HG03442 (cell line): ENCODE results near the gene DDX31.

Experiments used
- ATAC-seq: cut with Tn5 transposase; IDR thresholded peaks from one replicate; pipeline ENCODE4 v1.9.1; 2021; ENCODE audit warnings: mild to moderate bottlenecking, moderate library complexity; ENCODE audit not compliant: unreplicated experiment

DDX31 gene

DNA sequence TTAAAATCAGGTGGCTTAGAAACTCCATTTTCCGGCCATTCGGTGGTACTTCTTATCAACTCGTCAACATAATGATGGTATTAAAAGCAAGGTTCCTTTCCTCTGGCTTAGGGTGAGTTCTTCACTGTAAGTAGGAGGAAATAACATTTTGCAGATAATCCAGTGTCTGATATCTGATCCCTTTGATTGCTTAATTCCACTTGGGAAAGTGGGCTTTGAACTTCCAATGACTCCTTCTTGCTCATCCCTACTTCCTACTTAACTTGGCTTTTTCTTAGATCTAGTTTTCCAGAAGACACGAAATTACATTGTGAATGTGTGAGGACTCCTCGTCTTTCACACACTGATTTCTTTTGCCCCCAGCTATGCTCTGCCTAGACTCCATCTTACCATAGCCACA, 31.5 kb downstream of the DDX31 start:
- no peak for ATAC-seq

DNA sequence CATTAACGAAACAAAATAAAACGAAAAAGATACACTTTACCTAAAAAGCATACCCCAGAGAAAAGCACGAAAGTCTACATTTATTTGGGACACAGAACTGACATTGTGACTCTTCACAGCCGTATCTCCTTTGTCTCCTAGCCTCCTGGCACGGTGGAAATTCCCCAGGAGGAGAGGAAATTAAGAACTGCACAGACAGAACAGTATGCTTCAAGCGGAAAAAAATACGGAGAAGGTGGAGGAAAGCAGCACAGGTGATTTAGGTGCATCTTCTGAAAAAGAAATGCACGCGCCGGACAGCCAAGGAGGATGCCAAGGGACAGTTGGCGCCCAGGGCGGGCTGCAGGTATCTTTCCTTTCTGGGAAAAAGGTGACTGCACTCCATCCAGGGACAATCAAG, 32.0 kb downstream of the DDX31 start:
- no peak for ATAC-seq

- ATAC-seq = no peak
These were observed 32.4 kb downstream of the DDX31 start for GRCh38 chr9:132637351-132637750.

GRCh38 chr9:132634327-132634726, 35.5 kb downstream of the DDX31 start:
- no peak for ATAC-seq

DNA sequence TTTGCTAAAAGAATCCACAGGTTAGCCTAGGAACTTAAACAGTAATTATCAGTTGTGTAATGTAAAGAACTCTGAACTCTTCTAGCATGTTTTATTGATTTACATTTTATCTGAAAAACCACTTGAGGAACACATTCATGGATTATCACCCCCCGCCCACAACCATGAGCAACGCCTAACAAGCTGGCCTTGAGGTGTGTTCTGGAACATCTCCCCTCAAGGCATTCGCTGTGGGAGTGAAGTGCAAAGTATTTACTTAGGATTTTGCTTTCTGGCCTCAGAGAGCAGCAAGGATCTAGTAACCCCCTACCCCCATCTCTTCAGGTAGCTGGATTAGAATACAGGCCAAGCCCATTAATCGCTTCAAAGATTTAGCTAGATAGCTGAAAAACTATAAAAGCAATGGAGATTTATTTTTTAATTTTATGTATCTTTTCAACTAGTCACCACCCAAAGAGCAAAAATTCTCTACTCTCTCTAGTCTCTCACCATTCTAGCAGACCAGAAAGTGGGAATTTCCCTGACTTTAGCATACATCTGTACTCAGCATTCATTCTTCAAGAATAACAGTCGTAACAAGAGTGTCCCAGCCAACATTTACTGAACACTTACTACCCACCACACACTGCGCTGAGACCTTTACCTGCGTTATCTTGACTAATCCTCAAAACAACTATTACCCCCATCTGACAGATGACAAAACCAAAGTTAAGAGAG, 37.2 kb downstream of the DDX31 start:
- ATAC-seq = no peak

DNA sequence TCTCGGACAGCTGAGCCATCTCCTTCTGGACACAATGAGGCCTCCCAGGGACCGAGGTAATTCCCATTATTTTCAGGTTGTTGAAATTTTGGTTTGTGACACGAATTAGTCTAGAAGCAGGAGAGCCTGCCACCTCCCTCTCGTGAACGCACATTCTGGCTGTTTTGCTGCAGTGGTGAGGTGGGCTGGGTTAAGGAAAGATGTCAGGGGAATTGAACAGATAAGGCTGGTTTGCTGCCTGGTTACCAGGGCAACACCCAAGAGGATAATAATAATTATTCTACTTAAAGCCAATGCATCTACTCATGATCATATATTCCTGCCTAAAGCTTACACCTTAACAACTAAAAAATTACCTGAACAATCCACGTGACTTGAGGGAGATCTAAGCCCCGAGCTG, 38.1 kb downstream of the DDX31 start:
- ATAC-seq = no peak

- ATAC-seq = no peak
These were observed 38.5 kb downstream of the DDX31 start for GRCh38 chr9:132631280-132631679.

DNA sequence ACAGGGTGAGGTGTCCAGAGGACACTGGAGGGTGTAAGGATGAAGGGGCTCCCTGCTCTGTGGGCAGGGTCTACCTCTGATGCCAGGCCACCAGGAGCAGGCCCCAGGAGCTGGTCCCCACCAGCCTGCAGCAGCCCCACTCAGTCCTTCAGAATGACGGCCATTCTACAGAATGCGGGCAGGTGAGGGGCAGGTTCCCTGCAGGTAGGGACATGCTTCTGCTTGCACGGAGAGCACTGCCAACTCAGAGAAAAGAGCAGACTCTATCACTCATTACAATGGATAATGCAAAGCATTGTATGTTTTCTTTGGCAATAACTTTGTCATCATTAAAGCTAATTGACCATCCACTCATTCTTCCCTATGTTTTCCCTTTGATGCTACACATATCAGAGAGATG, 39.0 kb downstream of the DDX31 start:
- no peak for ATAC-seq

- ATAC-seq = no peak
These were observed 39.7 kb downstream of the DDX31 start for GRCh38 chr9:132630116-132630515.

DNA sequence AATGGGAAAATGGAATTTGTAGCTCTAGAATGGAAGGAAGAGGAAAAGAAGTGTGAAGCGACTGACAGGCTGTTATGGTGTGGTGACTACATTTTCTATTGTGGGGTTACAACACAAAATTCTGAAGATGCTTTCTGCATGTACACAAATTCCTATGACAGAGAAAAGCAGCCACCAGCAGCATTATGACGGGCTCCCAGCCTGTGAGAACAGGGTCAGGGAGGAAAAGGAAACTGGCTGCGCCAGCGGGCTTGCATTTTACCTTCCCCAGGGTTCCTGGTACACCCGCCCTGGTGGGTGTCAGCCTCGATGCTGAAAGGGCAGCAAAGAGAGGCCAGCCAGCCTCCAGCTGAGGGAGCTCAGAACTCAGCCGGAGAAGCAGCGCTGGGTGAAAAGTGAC, 41.0 kb downstream of the DDX31 start:
- no peak for ATAC-seq

DNA sequence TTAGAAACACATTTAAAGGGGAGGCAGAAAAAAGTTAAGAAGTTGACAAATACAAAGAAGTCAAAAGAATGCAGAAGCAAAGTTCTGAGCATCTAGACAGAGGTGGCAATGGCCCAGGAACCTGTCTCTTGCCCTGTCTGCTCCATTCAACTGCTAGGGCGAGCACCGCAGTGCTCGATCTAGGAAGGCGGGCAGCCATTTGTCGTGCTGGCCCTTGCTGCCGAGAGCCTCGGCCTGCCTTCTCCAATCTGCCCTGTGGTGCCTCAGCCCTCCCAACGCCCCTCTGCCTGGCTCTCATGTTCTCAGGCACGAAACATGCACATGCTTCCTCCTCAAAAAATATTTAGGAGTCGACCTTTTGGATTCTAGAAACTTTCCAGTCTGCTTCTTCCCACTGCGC, 42.2 kb downstream of the DDX31 start:
- ATAC-seq = no peak

- ATAC-seq = no peak
These were observed 42.7 kb downstream of the DDX31 start for GRCh38 chr9:132627106-132627505.

DNA sequence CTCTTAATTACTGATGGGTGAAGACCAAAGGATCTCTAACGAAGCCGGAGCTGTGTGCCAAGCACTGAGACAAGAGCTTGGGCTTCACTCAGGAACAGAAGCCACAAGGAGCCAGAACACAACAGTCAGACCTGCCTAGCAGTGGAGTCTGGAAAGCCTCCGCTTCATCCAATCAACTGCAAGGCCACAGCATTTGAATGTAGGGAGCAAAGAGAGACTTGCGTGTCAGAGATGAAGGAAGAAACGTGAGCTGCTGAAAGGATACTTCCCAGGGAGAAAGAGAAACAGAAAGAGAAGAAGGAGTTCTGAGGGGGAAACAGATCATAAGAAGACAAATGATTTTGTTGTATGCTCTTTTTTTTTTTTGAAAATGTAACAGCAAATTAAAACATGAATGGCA, 43.5 kb downstream of the DDX31 start:
- no peak for ATAC-seq

DNA sequence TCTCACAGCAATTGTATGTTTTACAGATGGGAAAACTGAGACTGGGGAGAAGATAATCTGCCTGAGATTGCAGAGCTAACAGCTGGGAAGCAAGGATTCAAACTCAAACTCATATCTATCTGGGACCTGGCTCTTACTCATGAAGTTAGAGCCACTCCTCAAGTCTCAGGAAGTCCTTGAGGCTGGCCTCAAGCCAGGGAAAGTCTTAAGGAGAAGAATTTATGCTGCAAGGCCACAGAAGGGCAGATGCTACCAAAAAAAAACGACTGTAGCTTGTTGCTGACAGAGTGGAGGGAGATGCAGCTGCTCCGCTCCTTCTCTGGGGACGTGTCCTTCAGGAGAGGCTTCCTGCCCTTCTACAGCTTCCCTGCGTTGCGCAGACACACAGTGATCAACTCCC, 47.6 kb downstream of the DDX31 start:
- ATAC-seq = no peak

DNA sequence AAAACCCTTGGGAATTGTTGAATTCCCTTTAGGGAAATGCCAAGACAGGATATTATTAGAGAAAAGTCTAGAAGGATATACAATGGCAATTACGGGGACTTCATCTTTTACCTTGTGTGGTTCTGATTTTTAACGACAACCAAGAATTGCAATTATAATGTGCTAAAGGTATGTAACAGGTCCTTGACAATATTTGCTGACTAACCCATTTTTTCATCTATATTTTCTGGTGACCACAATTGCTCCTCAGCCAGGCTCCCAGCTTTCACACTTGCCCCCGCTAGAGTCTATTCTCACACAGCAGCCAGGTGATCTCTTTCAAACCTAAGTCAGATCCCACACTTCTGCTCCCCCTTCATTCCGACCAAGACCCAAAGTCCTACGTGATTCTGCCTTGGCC, 53.1 kb downstream of the DDX31 start:
- ATAC-seq = no peak

- ATAC-seq = no peak
These were observed 54.0 kb downstream of the DDX31 start for GRCh38 chr9:132615774-132616173.

DNA sequence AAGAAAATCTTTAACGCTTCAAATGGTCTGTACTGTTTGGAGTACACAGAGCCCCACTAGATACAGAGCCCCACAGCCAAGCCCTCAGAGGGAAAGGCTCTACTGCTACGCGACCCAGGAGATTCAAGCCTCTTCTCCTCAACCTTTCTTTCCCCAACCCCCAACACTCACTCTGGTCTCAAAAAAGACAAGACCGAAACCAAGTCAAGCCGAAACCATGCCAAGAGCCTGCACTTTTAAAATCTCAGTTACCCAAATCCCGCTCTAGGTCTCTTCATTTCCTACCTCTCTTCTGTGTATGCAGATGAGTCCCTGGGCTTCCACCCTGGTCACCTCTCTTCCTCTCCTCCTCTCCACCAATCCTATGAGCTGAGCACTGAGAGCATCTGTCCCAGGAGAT, 55.5 kb downstream of the DDX31 start:
- no peak for ATAC-seq

DNA sequence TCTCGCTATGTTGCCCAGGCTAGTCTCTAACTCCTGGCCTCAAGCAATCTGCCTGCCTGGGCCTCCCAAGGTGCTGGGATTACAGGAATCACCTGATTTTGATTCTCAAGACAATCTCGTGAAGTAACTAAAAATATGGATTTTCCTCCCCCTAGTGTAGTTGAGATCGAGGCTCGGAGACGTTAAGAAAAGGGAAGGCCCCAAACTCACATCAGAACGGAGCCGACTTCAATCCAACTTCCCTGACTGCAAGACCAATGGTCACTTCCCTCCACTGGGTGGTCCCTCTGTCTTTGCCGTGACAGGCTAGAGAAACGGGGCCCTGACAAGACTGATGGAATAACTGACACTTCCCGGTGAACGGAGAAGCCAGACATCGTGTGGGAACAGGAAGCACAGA, 59.1 kb downstream of the DDX31 start:
- ATAC-seq = no peak

DNA sequence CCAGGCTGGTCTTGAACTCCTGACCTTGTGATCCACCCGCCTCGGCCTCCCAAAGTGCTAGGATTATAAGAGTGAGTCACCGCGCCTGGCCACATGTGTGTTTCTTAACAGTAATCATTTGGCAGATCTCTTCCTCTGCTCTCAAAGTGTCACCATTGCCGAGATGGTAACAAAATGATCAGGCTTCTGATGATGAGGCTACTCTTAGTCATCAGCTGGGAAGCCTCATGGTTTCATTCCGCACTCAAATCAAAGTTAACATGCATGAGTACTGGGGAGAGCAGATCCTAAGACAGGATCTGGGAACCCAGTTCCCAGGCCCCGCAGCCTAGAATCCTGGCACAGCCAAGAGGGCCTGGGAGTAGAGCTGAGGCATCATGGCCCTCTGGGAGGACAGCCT, 60.0 kb downstream of the DDX31 start:
- no peak for ATAC-seq

DNA sequence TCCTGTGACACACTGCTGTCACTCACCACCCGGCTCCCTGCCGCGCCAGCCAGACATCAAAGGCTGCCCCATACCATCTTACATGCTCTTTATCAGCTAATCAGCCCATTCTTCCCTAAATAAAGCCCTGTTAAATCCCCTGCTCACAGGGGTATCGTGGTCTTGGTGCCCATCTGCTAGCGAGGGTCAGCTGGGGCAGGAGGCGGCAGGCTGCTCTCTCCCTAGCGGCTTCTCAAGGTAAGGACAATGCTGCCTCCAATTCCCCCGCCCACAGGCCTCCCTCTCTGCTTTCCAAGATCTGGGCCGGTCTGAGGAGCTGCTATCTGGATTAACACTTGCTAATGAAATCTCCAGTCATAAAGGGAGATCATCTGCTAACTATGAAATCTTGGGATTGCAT, 60.6 kb downstream of the DDX31 start:
- ATAC-seq = no peak

- ATAC-seq = no peak
These were observed 63.7 kb downstream of the DDX31 start for GRCh38 chr9:132606066-132606465.

DNA sequence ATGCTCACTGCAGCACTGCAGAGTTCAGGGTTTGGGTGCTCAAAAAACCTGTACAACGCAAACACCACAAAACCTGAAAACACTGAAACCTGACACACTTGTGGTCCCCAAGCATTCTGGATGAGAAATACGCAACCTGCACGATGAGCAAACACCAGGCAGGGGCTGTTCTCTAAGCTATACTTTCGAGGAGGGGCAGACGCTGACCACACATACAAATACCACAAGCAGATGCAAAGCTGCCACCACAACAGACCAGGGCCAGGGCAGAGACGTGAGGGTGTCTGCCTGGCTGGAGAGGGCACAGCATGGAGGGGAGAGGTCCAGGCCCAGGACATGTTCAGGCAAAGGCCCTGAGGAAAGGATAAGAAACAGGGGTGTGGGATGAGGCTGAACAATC, 64.4 kb downstream of the DDX31 start:
- ATAC-seq = no peak

GRCh38 chr9:132602207-132602606, 67.6 kb downstream of the DDX31 start:
- no peak for ATAC-seq
